Prostate gland (tissue), 2 donors: ENCODE results near the gene CAPN11. TPM values are rescaled to one million over a fixed set of nuclear protein-coding genes. Genes with fewer than 3 reads are reported as not detected.

Experiments used
- DNase-seq: peaks from one replicate; pipeline ENCODE4 v3.0.0-alpha.2; 2019; ENCODE audit warnings: low spot score
- H3K27ac ChIP-seq, 2 donors: fragments of 200-600 bp; sonication (generic); 2 replicates each; pipeline ENCODE4 v1.5.1; 2017 to 2019
- H3K27me3 ChIP-seq: fragments of 200-600 bp; sonication (generic); replicated peaks from 2 replicates; pipeline ENCODE4 v1.5.1; 2019; ENCODE audit not compliant: insufficient read depth
- H3K36me3 ChIP-seq, 2 donors: fragments of 200-600 bp; sonication (generic); 1 replicate in 1 of 2; 2 replicates in 1 of 2; pipeline versions ENCODE4 v1.5.1 to v1.8.1; 2017 to 2019
- H3K4me1 ChIP-seq: fragments of 200-600 bp; sonication (generic); replicated peaks from 2 replicates; pipeline ENCODE4 v1.5.1; 2019
- H3K4me3 ChIP-seq, 2 donors: fragments of 200-600 bp; sonication (generic); 2 replicates each; pipeline ENCODE4 v1.5.1; 2017 to 2019
- H3K9me3 ChIP-seq: fragments of 200-600 bp; sonication (generic); 2 replicates; pipeline ENCODE4 v1.5.1; 2017
- POLR2A ChIP-seq: fragments of 450-650 bp; IDR thresholded peaks from one replicate; pipeline ENCODE4 v1.6.1; 2016; ENCODE audit warnings: antibody characterized with exemption, mild to moderate bottlenecking
- POLR2AphosphoS5 ChIP-seq: sonication (generic); formaldehyde crosslinking; IDR thresholded peaks from one replicate; pipeline ENCODE4 v1.6.1; 2017; ENCODE audit warnings: antibody characterized with exemption
- WGBS: methylation state at CpG from one replicate; pipeline ENCODE4 v1.1.5; 2018; 5-methylcytosine and 5-hydroxymethylcytosine counted together
- intact Hi-C: fragments of 100-400 bp; cut with DNase I; formaldehyde crosslinking; loops from one replicate; pipeline ENCODE4 v1.14.2; 2022
- total RNA-seq, 2 donors: library from RNA; depleted of rRNA; stranded (reverse); fragments of >200 nt; gene quantifications; one replicate each; pipeline ENCODE4 v1.1.0, GENCODE V29; 2016
- TF ChIP-seq, protein P1 (sequence below), 4 experiments: fragments of 200-600 bp in 2 of 4; fragments of 450-650 bp in 2 of 4; sonication (generic) in 2 of 4; IDR thresholded peaks; 1 replicate in 3 of 4; 2 replicates in 1 of 4; pipeline ENCODE4 v1.5.1; 2016 to 2019; ENCODE audit warnings: antibody characterized with exemption in 4 of 4, mild to moderate bottlenecking in 2 of 4, moderate library complexity in 2 of 4

CAPN11 gene
- total RNA-seq, 2 donors from 2014 or later = 5.9 TPM; not detected in 1

GRCh38 chr6:44133981-44134711 lies 24.5 kb upstream of the CAPN11 start:
- WGBS = 81% methylated on average over 12 of the region's 12 CpGs

GRCh38 chr6:44135173-44135758 lies 23.4 kb upstream of the CAPN11 start:
- DNase-seq = no peak
- H3K27me3 ChIP-seq = no peaks in the 10 kb centered on the region
- H3K4me3 ChIP-seq = no peak overlapping the region
- H3K27ac ChIP-seq = no peak overlapping the region
- H3K36me3 ChIP-seq = peaks cover 0 to 4% of the 10 kb centered on the region in 2 donors
- intact Hi-C loops = no loop called here
- H3K4me1 ChIP-seq = peaks cover 15% of the 10 kb centered on the region
- no peaks in the 10 kb centered on the region for H3K9me3 ChIP-seq
- whole genome bisulfite sequencing = 63% methylated on average over 10 of the region's 10 CpGs
- TF ChIP-seq, protein P1, sequence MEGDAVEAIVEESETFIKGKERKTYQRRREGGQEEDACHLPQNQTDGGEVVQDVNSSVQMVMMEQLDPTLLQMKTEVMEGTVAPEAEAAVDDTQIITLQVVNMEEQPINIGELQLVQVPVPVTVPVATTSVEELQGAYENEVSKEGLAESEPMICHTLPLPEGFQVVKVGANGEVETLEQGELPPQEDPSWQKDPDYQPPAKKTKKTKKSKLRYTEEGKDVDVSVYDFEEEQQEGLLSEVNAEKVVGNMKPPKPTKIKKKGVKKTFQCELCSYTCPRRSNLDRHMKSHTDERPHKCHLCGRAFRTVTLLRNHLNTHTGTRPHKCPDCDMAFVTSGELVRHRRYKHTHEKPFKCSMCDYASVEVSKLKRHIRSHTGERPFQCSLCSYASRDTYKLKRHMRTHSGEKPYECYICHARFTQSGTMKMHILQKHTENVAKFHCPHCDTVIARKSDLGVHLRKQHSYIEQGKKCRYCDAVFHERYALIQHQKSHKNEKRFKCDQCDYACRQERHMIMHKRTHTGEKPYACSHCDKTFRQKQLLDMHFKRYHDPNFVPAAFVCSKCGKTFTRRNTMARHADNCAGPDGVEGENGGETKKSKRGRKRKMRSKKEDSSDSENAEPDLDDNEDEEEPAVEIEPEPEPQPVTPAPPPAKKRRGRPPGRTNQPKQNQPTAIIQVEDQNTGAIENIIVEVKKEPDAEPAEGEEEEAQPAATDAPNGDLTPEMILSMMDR (IDR thresholded peaks at IDR 0.05) = no peak
- TF ChIP-seq POLR2A = no peak

More at GRCh38 chr6:44133981-44134711, 24.5 kb upstream of the CAPN11 start:
- intact Hi-C loops = no loop called here
- no peak for TF ChIP-seq POLR2A
- TF ChIP-seq POLR2AphosphoS5 = no peak
- TF ChIP-seq, protein P1 (IDR thresholded peaks at IDR 0.05) = no peak
- Histone ChIP-seq H3K36me3 (no peaks in the 10 kb centered on the region), H3K27ac (no peak overlapping the region), H3K27me3 (no peaks in the 10 kb centered on the region), H3K4me3 (no peak overlapping the region), H3K4me1 (peaks cover 15% of the 10 kb centered on the region), H3K9me3 (no peaks in the 10 kb centered on the region)
- DNase-seq = no peak

GRCh38 chr6:44135875-44136274 lies 22.7 kb upstream of the CAPN11 start:
- Histone ChIP-seq H3K4me1 (peaks cover 15% of the 10 kb centered on the region), H3K27ac (no peak overlapping the region), H3K36me3 (peaks cover 4 to 5% of the 10 kb centered on the region in 2 donors), H3K9me3 (no peaks in the 10 kb centered on the region), H3K4me3 (no peak overlapping the region), H3K27me3 (no peaks in the 10 kb centered on the region)
- DNase-seq = no peak
- WGBS = 88% methylated on average over 7 of the region's 7 CpGs
- TF ChIP-seq, protein P1 (IDR thresholded peaks at IDR 0.05) = no peak
- no peak for TF ChIP-seq POLR2AphosphoS5
- no peak for TF ChIP-seq POLR2A
- intact Hi-C loops = no loop called here

- intact Hi-C loops = no loop called here
- TF ChIP-seq, protein P1 (IDR thresholded peaks at IDR 0.05) = no peak
- no peak for TF ChIP-seq POLR2A
- no peak for TF ChIP-seq POLR2AphosphoS5
- H3K27ac ChIP-seq = no peak overlapping the region
- H3K9me3 ChIP-seq = no peaks in the 10 kb centered on the region
- no peaks in the 10 kb centered on the region for H3K27me3 ChIP-seq
- 80% methylated on average over 6 of the region's 6 CpGs for WGBS
- H3K36me3 ChIP-seq = peaks cover 4 to 10% of the 10 kb centered on the region in 2 donors
- H3K4me1 ChIP-seq = peaks cover under 1% of the 10 kb centered on the region
- no peak for DNase-seq
- no peak overlapping the region for H3K4me3 ChIP-seq
Observed at GRCh38 chr6:44138717-44139350, 19.8 kb upstream of the CAPN11 start.
